A549 treated with ZK216348 at 1 μM for 4 hours (cell line): ENCODE measurements around the gene MVK. TPM values are rescaled to one million over a fixed set of nuclear protein-coding genes. Genes with fewer than 3 reads are reported as not detected.

Experiments
- total RNA-seq: library from RNA; stranded (reverse); fragments of 200-300 nt; extraction: Qiagen RNA extraction; gene quantifications from 5 replicates; pipeline ENCODE4 v1.2.3, GENCODE V29; 2022; ENCODE audit warnings: low read depth

Gene MVK
- total RNA-seq = 6.0 to 10.6 TPM (median 7.3 TPM) in 5 replicates

GRCh38 chr12:109573029-109573913, at the start of gene MVK, which contains the start of gene MMAB:
MVK (plus strand) TSS chr12:109573794; CDS start chr12:109574823, 1,029 bp downstream.
MMAB (minus strand) TSS chr12:109573504; CDS start chr12:109573480, 24 bp downstream.

Other genes starting within 250 kb of the MVK start
- gene MYO1H, start 225.9 kb upstream of the MVK start, total RNA-seq = not detected in 5 replicates
- gene KCTD10, start 96.5 kb upstream of the MVK start, total RNA-seq = 41.8 to 53.6 TPM (median 47.6 TPM) in 5 replicates
- 12.5 to 15.5 TPM (median 15.2 TPM) in 5 replicates for gene UBE3B, start 96.2 kb upstream of the MVK start, total RNA-seq
- gene MMAB, start 290 bp upstream of the MVK start, total RNA-seq = 24.6 to 29.0 TPM (median 25.3 TPM) in 5 replicates
- gene FAM222A, start 140.0 kb downstream of the MVK start, total RNA-seq = 3.5 to 6.9 TPM (median 5.2 TPM) in 5 replicates